ENCODE data around the gene CSMD2.

GRCh38 chr1:33818071-33818470, 347.0 kb downstream of the CSMD2 start:
- TF ChIP-seq CTCF (IDR thresholded peaks at IDR 0.05) (no peak), POLR2A (IDR thresholded peaks at IDR 0.05) (no peak)
